Measurements from ENCODE around the gene PGAP3.

Gene PGAP3

DNA sequence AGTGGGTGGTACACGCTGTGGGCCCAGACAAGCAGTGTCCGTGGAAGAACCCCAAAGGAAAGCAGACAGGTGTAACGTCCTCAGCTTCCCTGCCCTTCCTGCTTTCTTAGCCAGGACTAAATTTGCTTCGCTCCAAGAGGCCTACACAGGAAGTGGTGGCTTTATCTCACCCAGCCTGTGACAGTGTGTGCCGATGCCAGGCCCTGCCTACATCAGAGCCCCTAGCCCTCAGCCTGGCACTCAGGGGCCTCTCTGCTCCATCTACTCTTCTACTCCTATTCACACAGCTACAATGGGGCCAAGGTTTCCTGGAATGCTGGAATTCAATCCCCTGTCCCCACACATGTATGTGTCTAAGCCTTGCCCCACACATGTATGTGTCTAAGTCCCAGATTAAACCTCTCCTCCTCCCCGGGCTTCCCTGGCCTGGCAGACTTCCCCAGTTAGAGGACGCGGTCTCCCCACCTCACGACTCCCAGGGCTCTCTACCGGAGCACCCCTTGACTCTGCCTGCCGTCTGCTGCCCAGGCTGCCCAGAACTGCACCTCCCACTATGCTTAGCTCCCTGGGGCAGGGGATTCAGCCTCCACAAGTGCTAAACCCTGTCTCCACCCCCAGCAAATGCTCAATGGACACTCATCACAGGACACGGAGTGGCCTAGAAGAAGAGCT, 8.2 kb downstream of the PGAP3 start:
- Histone ChIP-seq H3K4me3 (ENCODE audit: low read depth in 1 of 5, low read length in 5 of 5) (no peak overlapping the region), H3K27me3 (ENCODE audit: control insufficient read depth in 5 of 5, insufficient read depth in 4 of 5, low read length in 5 of 5) (no peaks in the 10 kb centered on the region), H3K9me3 (ENCODE audit: control insufficient read depth in 5 of 5, low read length in 5 of 5) (no peaks in the 10 kb centered on the region), H3K27ac (ENCODE audit: low read depth, low read length) (no peak overlapping the region), H3K9ac (ENCODE audit: low read length in 5 of 5) (peak overlapping the region in 1 of 5 donors; percentile 21), H3K36me3 (ENCODE audit: control insufficient read depth in 5 of 5, insufficient read depth in 5 of 5, low read length in 5 of 5) (peaks cover 0 to 52% (median 26%) of the 10 kb centered on the region in 5 donors), H3K4me1 (ENCODE audit: control insufficient read depth in 5 of 5, insufficient read depth in 5 of 5, low read length in 5 of 5) (peaks cover 3 to 31% (median 13%) of the 10 kb centered on the region in 5 donors)

DNA sequence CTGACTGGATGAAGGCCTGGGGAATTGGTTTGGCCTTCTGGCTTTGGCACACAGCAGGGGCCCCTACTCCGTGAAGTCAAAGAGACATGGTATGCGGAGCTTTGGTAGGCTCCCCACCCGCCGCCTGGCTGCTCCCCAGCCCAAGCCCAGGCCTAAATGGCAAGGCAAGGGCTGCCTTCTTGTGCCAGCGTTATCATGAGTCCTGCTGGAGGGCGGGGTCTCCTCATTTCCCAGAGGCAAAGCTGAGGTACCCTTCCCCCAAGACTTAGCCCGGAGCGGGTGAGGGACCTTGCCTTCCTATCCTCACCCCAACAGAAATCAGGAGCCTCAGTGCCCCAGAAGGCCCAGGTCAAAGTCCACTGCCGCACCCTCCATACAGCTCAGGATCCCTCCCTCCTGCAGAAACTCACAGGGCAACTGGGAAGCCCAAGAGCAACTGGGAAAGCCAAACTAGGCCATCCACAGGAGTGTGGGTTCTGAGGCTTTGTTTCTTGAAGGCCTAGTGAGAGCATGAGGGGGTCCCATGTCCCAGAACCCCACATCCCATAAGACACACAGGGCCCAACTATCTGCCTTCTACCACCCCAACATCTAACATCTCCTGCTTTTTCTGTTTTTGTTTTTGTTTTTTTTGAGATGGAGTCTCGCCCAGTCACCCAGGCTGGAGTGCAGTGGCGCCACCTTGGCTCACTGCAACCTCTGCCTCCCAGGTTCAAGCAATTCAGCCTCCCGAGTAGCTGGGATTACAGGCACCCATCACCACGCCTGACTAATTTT, 9.3 kb downstream of the PGAP3 start:
- no peak overlapping the region for H3K9ac ChIP-seq (ENCODE audit: low read length in 5 of 5)
- no peaks in the 10 kb centered on the region for H3K27me3 ChIP-seq (ENCODE audit: control insufficient read depth in 5 of 5, insufficient read depth in 4 of 5, low read length in 5 of 5)
- H3K9me3 ChIP-seq (ENCODE audit: control insufficient read depth in 5 of 5, low read length in 5 of 5) = no peaks in the 10 kb centered on the region
- no peak overlapping the region for H3K27ac ChIP-seq (ENCODE audit: low read depth, low read length)
- H3K4me1 ChIP-seq (ENCODE audit: control insufficient read depth in 5 of 5, insufficient read depth in 5 of 5, low read length in 5 of 5) = peaks cover 3 to 31% (median 13%) of the 10 kb centered on the region in 5 donors
- peaks cover 0 to 43% (median 19%) of the 10 kb centered on the region in 5 donors for H3K36me3 ChIP-seq (ENCODE audit: control insufficient read depth in 5 of 5, insufficient read depth in 5 of 5, low read length in 5 of 5)
- H3K4me3 ChIP-seq (ENCODE audit: low read depth in 1 of 5, low read length in 5 of 5) = no peak overlapping the region

DNA sequence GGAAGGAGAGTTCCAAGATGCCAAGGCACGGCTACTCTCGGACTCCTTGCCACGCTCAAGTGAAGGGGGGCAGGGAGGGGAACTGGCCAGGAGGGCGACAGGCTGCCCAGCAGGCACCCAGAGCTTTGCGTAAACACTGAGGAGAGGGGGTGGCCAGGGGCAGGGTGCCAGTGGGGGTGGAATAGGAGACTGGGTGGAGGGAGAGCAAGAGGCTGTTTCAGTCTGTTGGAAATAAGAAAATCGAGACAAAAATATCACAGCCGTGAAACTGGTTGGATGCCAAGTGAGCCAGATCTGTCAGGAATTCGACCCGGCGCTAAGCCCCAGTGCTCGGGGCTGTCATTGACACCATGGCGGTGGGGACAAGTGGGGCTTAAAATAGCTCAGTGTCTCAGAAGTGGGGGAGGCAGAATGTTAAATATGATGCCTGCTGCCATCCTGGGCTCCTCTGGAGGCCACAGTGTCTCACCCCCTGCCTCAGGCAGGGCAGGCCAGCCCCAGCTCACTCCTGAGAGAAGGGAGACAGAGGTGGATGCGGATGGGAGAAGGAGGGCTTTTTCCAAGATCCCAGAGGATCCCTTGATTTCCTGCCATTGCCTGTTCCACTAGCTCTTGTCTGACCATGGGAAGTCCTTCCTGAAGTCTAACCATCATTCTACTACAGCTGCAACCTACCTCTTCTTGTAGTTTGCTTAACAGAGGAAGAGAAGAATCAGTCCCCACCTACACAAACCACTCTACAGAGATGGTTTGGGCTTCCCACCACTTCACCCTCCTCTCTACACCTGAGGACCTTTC, 10.1 kb downstream of the PGAP3 start:
- Histone ChIP-seq H3K27me3 (ENCODE audit: control insufficient read depth in 5 of 5, insufficient read depth in 4 of 5, low read length in 5 of 5) (no peaks in the 10 kb centered on the region), H3K27ac (ENCODE audit: low read depth, low read length) (no peak overlapping the region), H3K4me1 (ENCODE audit: control insufficient read depth in 5 of 5, insufficient read depth in 5 of 5, low read length in 5 of 5) (peaks cover 3 to 31% (median 13%) of the 10 kb centered on the region in 5 donors), H3K9ac (ENCODE audit: low read length in 5 of 5) (no peak overlapping the region), H3K36me3 (ENCODE audit: control insufficient read depth in 5 of 5, insufficient read depth in 5 of 5, low read length in 5 of 5) (peaks cover 0 to 37% (median 13%) of the 10 kb centered on the region in 5 donors), H3K9me3 (ENCODE audit: control insufficient read depth in 5 of 5, low read length in 5 of 5) (no peaks in the 10 kb centered on the region), H3K4me3 (ENCODE audit: low read depth in 1 of 5, low read length in 5 of 5) (no peak overlapping the region)

DNA sequence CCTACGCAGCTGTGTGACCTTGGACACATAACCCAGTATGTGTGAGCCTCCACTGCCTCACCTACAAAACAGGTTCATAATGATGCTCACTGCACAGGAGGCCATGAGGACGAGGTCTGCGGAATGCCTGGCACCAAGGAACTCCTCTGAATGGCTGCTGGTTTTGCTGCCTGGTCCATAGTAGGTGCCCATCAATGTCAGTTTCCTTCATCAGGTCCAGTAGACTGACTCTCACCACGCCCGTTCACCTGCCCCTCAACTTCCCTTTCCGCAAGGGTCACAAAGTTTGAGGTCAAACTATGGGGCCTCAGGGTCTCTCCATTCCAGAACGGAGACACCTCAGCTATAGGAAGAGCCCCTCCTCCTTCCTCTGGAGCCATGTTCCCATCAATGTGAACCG, 10.8 kb downstream of the PGAP3 start:
- no peak overlapping the region for H3K27ac ChIP-seq (ENCODE audit: low read depth, low read length)

DNA sequence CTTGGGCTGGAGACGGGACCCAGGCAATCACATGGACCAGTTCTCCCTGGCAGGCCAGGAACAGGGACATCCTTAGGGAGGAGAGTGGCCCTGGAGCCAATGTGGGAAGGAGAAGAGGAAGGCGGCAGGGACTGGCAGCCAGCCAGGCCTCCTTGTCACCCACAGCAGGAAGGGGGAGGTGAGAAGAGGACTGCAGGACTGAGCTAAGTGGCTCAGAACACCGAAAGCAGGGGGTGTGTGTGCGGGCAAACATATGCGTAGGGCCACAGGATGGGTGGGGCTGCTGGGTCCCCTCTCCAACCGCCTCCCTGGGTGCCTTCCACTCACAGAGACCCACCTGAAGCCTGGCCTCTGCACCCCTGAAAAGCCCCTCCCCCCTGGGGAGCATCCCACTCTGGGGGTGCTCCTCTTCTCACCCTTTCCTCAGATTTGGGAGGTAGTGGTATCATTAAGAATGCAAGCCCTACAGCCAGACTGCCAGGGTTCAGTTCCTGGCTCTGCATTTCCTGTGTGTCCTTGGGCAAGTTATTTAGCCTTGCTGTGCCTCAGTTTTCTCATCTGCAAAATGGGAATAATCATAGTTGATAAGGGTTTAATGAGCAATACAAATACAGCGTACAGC, 11.5 kb downstream of the PGAP3 start:
- no peak overlapping the region for H3K27ac ChIP-seq (ENCODE audit: low read depth, low read length)

More for the DNA sequence above, 10.8 kb downstream of the PGAP3 start:
- H3K27me3 ChIP-seq (ENCODE audit: control insufficient read depth in 5 of 5, insufficient read depth in 4 of 5, low read length in 5 of 5) = peaks cover 0 to 3% (median 0%) of the 10 kb centered on the region in 5 donors
- H3K9me3 ChIP-seq (ENCODE audit: control insufficient read depth in 5 of 5, low read length in 5 of 5) = no peaks in the 10 kb centered on the region
- H3K4me1 ChIP-seq (ENCODE audit: control insufficient read depth in 5 of 5, insufficient read depth in 5 of 5, low read length in 5 of 5) = peaks cover 3 to 34% (median 14%) of the 10 kb centered on the region in 5 donors
- no peak overlapping the region for H3K9ac ChIP-seq (ENCODE audit: low read length in 5 of 5)
- H3K36me3 ChIP-seq (ENCODE audit: control insufficient read depth in 5 of 5, insufficient read depth in 5 of 5, low read length in 5 of 5) = peaks cover 0 to 37% (median 13%) of the 10 kb centered on the region in 5 donors
- H3K4me3 ChIP-seq (ENCODE audit: low read depth in 1 of 5, low read length in 5 of 5) = no peak overlapping the region

DNA sequence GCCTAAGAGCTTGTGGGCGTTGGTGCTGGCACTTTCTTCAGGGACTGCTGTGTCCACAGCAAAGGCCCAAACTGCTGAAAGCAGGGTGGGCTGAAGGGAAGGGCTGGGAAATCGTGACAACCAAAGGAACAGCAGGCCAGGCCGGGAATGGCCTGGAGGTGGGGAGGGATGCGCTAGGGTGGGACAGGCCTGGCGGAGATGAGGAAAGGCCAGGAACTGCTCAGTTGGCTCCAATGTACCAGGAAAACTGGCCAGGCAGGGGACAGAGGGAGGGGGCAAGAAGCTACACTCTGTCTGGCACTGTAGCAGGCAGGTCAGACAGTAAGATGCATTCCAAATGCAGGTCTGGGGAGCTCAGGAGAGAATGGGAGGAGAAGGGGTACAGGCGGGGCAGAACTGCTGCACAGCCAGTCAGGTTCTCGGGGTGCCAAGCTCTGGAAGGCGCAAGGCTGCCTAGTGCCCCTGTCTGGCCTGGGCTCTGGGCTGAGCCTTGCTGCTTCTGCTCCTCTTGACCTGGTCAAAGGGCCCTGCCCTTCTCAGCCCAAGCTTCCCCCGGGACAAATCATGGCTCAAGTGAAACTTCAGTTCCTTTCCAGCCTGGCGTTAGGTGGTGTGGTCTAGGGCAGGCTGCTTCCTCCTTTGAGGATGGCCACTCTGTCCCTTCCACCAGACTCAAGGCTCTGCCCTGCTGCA, 12.3 kb downstream of the PGAP3 start:
- peaks cover 3 to 38% (median 20%) of the 10 kb centered on the region in 5 donors for H3K4me1 ChIP-seq (ENCODE audit: control insufficient read depth in 5 of 5, insufficient read depth in 5 of 5, low read length in 5 of 5)
- H3K36me3 ChIP-seq (ENCODE audit: control insufficient read depth in 5 of 5, insufficient read depth in 5 of 5, low read length in 5 of 5) = peaks cover 0 to 30% (median 8%) of the 10 kb centered on the region in 5 donors
- H3K27me3 ChIP-seq (ENCODE audit: control insufficient read depth in 5 of 5, insufficient read depth in 4 of 5, low read length in 5 of 5) = peaks cover 8 to 18% (median 10%) of the 10 kb centered on the region in 5 donors
- no peak overlapping the region for H3K4me3 ChIP-seq (ENCODE audit: low read depth in 1 of 5, low read length in 5 of 5)
- no peak overlapping the region for H3K27ac ChIP-seq (ENCODE audit: low read depth, low read length)
- no peaks in the 10 kb centered on the region for H3K9me3 ChIP-seq (ENCODE audit: control insufficient read depth in 5 of 5, low read length in 5 of 5)
- no peak overlapping the region for H3K9ac ChIP-seq (ENCODE audit: low read length in 5 of 5)

More for the DNA sequence above, 11.5 kb downstream of the PGAP3 start:
- no peak overlapping the region for H3K4me3 ChIP-seq (ENCODE audit: low read depth in 1 of 5, low read length in 5 of 5)
- peaks cover 1 to 10% (median 4%) of the 10 kb centered on the region in 5 donors for H3K27me3 ChIP-seq (ENCODE audit: control insufficient read depth in 5 of 5, insufficient read depth in 4 of 5, low read length in 5 of 5)
- no peak overlapping the region for H3K9ac ChIP-seq (ENCODE audit: low read length in 5 of 5)
- peaks cover 0 to 37% (median 13%) of the 10 kb centered on the region in 5 donors for H3K36me3 ChIP-seq (ENCODE audit: control insufficient read depth in 5 of 5, insufficient read depth in 5 of 5, low read length in 5 of 5)
- H3K4me1 ChIP-seq (ENCODE audit: control insufficient read depth in 5 of 5, insufficient read depth in 5 of 5, low read length in 5 of 5) = peaks cover 3 to 39% (median 20%) of the 10 kb centered on the region in 5 donors
- no peaks in the 10 kb centered on the region for H3K9me3 ChIP-seq (ENCODE audit: control insufficient read depth in 5 of 5, low read length in 5 of 5)

DNA sequence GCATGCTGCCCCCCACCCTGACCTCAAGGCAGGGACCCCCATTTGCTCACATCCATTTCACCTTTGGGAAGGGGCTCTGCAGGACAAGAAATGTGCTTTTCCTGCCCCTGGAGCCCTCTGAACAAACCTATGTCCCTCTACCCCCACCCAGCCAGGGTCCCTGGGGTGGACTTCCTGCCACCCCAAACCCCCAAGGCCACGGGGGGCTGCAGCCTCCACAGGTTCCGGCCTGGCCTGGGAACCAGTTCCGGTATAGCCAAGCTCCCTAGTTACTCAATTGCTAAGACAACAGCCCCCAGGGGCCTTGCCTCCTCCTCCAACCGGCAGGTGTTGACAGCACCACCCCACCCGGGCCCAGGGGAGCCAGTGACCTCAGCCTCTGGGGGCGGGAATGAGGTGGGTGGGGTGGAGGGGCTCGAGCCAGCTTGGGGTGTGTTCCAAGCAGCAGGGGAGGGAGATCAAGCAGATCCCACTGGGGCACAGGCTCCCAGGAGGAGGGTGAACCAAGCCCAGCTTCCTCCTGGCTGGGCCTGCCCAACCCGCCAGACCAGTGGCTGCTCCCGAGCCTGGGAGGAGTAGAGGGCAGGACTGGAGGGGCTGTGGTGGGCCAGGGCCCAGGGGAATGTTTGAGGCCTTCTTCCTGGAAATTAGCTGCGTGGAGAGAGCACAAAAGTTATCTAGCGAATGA, 13.0 kb downstream of the PGAP3 start:
- Histone ChIP-seq H3K9ac (ENCODE audit: low read length in 5 of 5) (no peak overlapping the region), H3K27ac (ENCODE audit: low read depth, low read length) (no peak overlapping the region), H3K4me3 (ENCODE audit: low read depth in 1 of 5, low read length in 5 of 5) (no peak overlapping the region), H3K27me3 (ENCODE audit: control insufficient read depth in 5 of 5, insufficient read depth in 4 of 5, low read length in 5 of 5) (peaks cover 12 to 25% (median 17%) of the 10 kb centered on the region in 5 donors), H3K36me3 (ENCODE audit: control insufficient read depth in 5 of 5, insufficient read depth in 5 of 5, low read length in 5 of 5) (peaks cover 0 to 25% (median 8%) of the 10 kb centered on the region in 5 donors), H3K9me3 (ENCODE audit: control insufficient read depth in 5 of 5, low read length in 5 of 5) (no peaks in the 10 kb centered on the region), H3K4me1 (ENCODE audit: control insufficient read depth in 5 of 5, insufficient read depth in 5 of 5, low read length in 5 of 5) (peaks cover 3 to 31% (median 20%) of the 10 kb centered on the region in 5 donors)

DNA sequence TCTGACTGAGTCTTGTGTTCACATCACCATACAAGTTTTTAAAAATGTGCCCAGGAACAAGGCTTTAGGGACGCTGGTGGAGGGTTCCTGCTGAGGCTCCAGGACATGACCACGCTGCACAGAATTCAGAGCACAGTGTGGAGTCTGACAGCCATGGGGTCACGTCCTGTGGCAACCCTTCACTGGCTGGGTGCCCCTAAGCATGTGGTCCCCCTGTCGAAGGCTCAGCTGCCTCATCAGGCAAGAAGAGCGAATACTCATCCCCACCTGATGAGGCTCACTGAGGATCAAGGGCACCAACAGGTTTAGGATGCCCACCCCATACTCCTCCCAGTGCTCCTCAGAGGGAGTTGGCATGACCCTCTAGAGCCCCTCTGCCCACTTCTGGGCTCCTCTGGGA, 13.7 kb downstream of the PGAP3 start:
- Histone ChIP-seq H3K4me1 (ENCODE audit: control insufficient read depth in 5 of 5, insufficient read depth in 5 of 5, low read length in 5 of 5) (peaks cover 3 to 25% (median 20%) of the 10 kb centered on the region in 5 donors), H3K36me3 (ENCODE audit: control insufficient read depth in 5 of 5, insufficient read depth in 5 of 5, low read length in 5 of 5) (peaks cover 0 to 18% (median 3%) of the 10 kb centered on the region in 5 donors), H3K9me3 (ENCODE audit: control insufficient read depth in 5 of 5, low read length in 5 of 5) (no peaks in the 10 kb centered on the region), H3K27ac (ENCODE audit: low read depth, low read length) (no peak overlapping the region), H3K4me3 (ENCODE audit: low read depth in 1 of 5, low read length in 5 of 5) (no peak overlapping the region), H3K27me3 (ENCODE audit: control insufficient read depth in 5 of 5, insufficient read depth in 4 of 5, low read length in 5 of 5) (peaks cover 19 to 32% (median 24%) of the 10 kb centered on the region in 5 donors), H3K9ac (ENCODE audit: low read length in 5 of 5) (no peak overlapping the region)
